PC-3 (cell line): ENCODE results near the gene KRTAP26-1.

ENCODE experiments used
- CTCF ChIP-seq: fragments of 300-600 bp; sonication (generic); conservative IDR thresholded peaks from 2 replicates; pipeline ENCODE4 v1.5.1; 2017; ENCODE audit warnings: antibody characterized with exemption, low read depth, mild to moderate bottlenecking, low read length
- EZH2 ChIP-seq: fragments of 300-600 bp; sonication (generic); IDR thresholded peaks from one replicate; pipeline ENCODE4 v1.6.1; 2017; ENCODE audit warnings: antibody characterized with exemption, mild to moderate bottlenecking, low read length; ENCODE audit not compliant: unreplicated experiment
- EZH2phosphoT487 ChIP-seq: fragments of 300-600 bp; sonication (generic); IDR thresholded peaks from 2 replicates; pipeline ENCODE4 v1.6.1; 2018; ENCODE audit warnings: mild to moderate bottlenecking, antibody characterized with exemption, low read length, borderline replicate concordance

GRCh38 chr21:30355906-30356305, 35.8 kb upstream of the KRTAP26-1 start:
- TF ChIP-seq EZH2 = no peak
- TF ChIP-seq EZH2phosphoT487 = no peak
- no peak for TF ChIP-seq CTCF
